Peyer's patch (tissue), 4 donors: ENCODE data around the gene C15orf62.

Experiments
- CTCF ChIP-seq, 6 experiments: fragments of 450-650 bp in 4 of 6; fragments of 200-600 bp in 2 of 6; sonication (generic) in 1 of 6; IDR thresholded peaks; one replicate each; pipeline ENCODE4 v1.5.1; 2017 to 2019; ENCODE audit warnings: antibody characterized with exemption in 6 of 6, mild to moderate bottlenecking in 3 of 6, moderate library complexity in 1 of 6
- POLR2A ChIP-seq, 2 donors: fragments of 450-650 bp; IDR thresholded peaks; one replicate each; pipeline ENCODE4 v1.5.1; 2017; ENCODE audit warnings: antibody characterized with exemption in 2 of 2, mild to moderate bottlenecking in 2 of 2, moderate library complexity in 2 of 2

- TF ChIP-seq CTCF (IDR thresholded peaks at IDR 0.05): no peak
- no peak for TF ChIP-seq POLR2A (IDR thresholded peaks at IDR 0.05)
Measured at GRCh38 chr15:40790718-40791117, 20.9 kb downstream of the C15orf62 start.
